Measurements from ENCODE around the gene COX7C. TPM values are rescaled to one million over a fixed set of nuclear protein-coding genes. Genes with fewer than 3 reads are reported as not detected.

COX7C gene
- total and polyA plus RNA-seq, 9 of the 15 experiments (the other 6 are each of a cell fraction or from before 2014, with no cell fraction given) = 576 to 1,783 (median 996) TPM

- TF ChIP-seq NR0B1 (IDR thresholded peaks at IDR 0.05; ENCODE audit: partially characterized antibody) (no peak), USF1 (CRISPR knock-in tag; IDR thresholded peaks at IDR 0.05) (no peak), NFYB (IDR thresholded peaks at IDR 0.05; ENCODE audit: extremely low read depth, insufficient read length) (no peak), TCF7L2 (IDR thresholded peaks at IDR 0.05; ENCODE audit: low read depth, low read length) (no peak), NCOA4 (IDR thresholded peaks at IDR 0.05; ENCODE audit: partially characterized antibody) (no peak), SNIP1 (IDR thresholded peaks at IDR 0.05; ENCODE audit: low read depth) (no peak), ZC3H4 (CRISPR knock-in tag; IDR thresholded peaks at IDR 0.05; ENCODE audit: borderline replicate concordance) (no peak), CHD7 (IDR thresholded peaks at IDR 0.05; ENCODE audit: low read depth, low read length) (no peak), NUFIP1 (IDR thresholded peaks at IDR 0.05; ENCODE audit: partially characterized antibody) (no peak), YBX1 (IDR thresholded peaks at IDR 0.05) (no peak), SRSF3 (IDR thresholded peaks at IDR 0.05; ENCODE audit: insufficient read depth, low read length) (no peak), NEUROD1 (IDR thresholded peaks at IDR 0.05; ENCODE audit: borderline replicate concordance, low read depth, low read length, partially characterized antibody) (no peak)
Measured at GRCh38 chr5:86617756-86618576, at the start of gene COX7C (continued).
